HepG2 (cell line): ENCODE results near the gene ADSS1. TPM values are rescaled to one million over a fixed set of nuclear protein-coding genes. Genes with fewer than 3 reads are reported as not detected.
A peak's percentile ranks its signal among the peaks of the same experiment; 100 is the strongest.

Source experiments
- EED ChIP-seq: sonication (generic); formaldehyde crosslinking; IDR thresholded peaks from 2 replicates; pipeline ENCODE4 v1.5.0; 2020; ENCODE audit warnings: mild to moderate bottlenecking, missing genetic modification reagents
- FOXO1 ChIP-seq: sonication (generic); formaldehyde crosslinking; IDR thresholded peaks from 2 replicates; pipeline ENCODE4 v1.4.0; 2020; ENCODE audit warnings: missing genetic modification reagents
- HINFP ChIP-seq: sonication (generic); formaldehyde crosslinking; IDR thresholded peaks from 2 replicates; pipeline ENCODE4 v1.4.0; 2020; ENCODE audit warnings: low read depth, mild to moderate bottlenecking, missing genetic modification reagents
- HMGXB4 ChIP-seq, 2 experiments: sonication (generic) in 1 of 2; formaldehyde crosslinking in 1 of 2; IDR thresholded peaks; 2 replicates each; pipeline versions ENCODE4 v1.4.0 to v1.6.1; 2018 to 2020; ENCODE audit warnings: missing genetic modification reagents in 2 of 2, borderline replicate concordance in 1 of 2, low read depth in 1 of 2, mild to moderate bottlenecking in 1 of 2, missing biosample characterization in 1 of 2
- MAFF ChIP-seq: IDR thresholded peaks from 2 replicates; pipeline ENCODE4 v1.6.1; 2011; ENCODE audit warnings: low read depth, low read length, improper control_type of control experiment
- NRL ChIP-seq: sonication (generic); formaldehyde crosslinking; IDR thresholded peaks from 2 replicates; pipeline ENCODE4 v1.5.0; 2020; ENCODE audit warnings: missing genetic modification reagents, mild to moderate bottlenecking, moderate library complexity, borderline replicate concordance
- SETDB1 ChIP-seq: sonication (generic); formaldehyde crosslinking; IDR thresholded peaks from 2 replicates; pipeline ENCODE4 v1.5.1; 2020; ENCODE audit warnings: missing genetic modification reagents, mild to moderate bottlenecking, borderline replicate concordance
- STAG1 ChIP-seq: sonication (generic); formaldehyde crosslinking; IDR thresholded peaks from 2 replicates; pipeline ENCODE4 v1.4.0; 2020; ENCODE audit warnings: missing genetic modification reagents
- TCF7L2 ChIP-seq: IDR thresholded peaks from 2 replicates; pipeline ENCODE4 v1.6.1; 2011; ENCODE audit warnings: mild to moderate bottlenecking, low read depth, low read length, moderate library complexity
- TIGD3 ChIP-seq: sonication (generic); formaldehyde crosslinking; IDR thresholded peaks from 2 replicates; pipeline ENCODE4 v1.5.1; 2020; ENCODE audit warnings: mild to moderate bottlenecking, missing genetic modification reagents, borderline replicate concordance
- ZBTB33 ChIP-seq: sonication (generic); formaldehyde crosslinking; IDR thresholded peaks from 2 replicates; pipeline ENCODE4 v1.4.0; 2020; ENCODE audit warnings: missing genetic modification reagents
- ZFP1 ChIP-seq: IDR thresholded peaks from 2 replicates; pipeline ENCODE4 v1.6.1; 2016
- ZFX ChIP-seq: sonication (generic); formaldehyde crosslinking; IDR thresholded peaks from 2 replicates; pipeline ENCODE4 v1.4.0; 2020; ENCODE audit warnings: mild to moderate bottlenecking, low read depth, missing genetic modification reagents, moderate library complexity
- ZKSCAN5 ChIP-seq: sonication (generic); formaldehyde crosslinking; IDR thresholded peaks from 2 replicates; pipeline ENCODE4 v1.5.1; 2020; ENCODE audit warnings: mild to moderate bottlenecking, missing genetic modification reagents
- ZNF343 ChIP-seq: sonication (generic); formaldehyde crosslinking; IDR thresholded peaks from 2 replicates; pipeline ENCODE4 v1.4.0; 2020; ENCODE audit warnings: mild to moderate bottlenecking, missing genetic modification reagents
- ZNF383 ChIP-seq: sonication (generic); formaldehyde crosslinking; IDR thresholded peaks from 2 replicates; pipeline ENCODE4 v1.4.0; 2020; ENCODE audit warnings: missing genetic modification reagents, mild to moderate bottlenecking, borderline replicate concordance
- ZNF558 ChIP-seq: sonication (generic); formaldehyde crosslinking; IDR thresholded peaks from 2 replicates; pipeline ENCODE4 v1.9.0; 2022; ENCODE audit warnings: mild to moderate bottlenecking, missing genetic modification reagents, borderline replicate concordance
- ZNF691 ChIP-seq: sonication (generic); formaldehyde crosslinking; IDR thresholded peaks from 2 replicates; pipeline ENCODE4 v1.4.0; 2020; ENCODE audit warnings: missing genetic modification reagents, low read depth, mild to moderate bottlenecking, borderline replicate concordance
- polyA plus RNA-seq, 8 experiments: library from polyadenylated mRNA; depleted of rRNA in 3 of 8; stranded (reverse) in 7 of 8; unstranded in 1 of 8; fragments of >200 nt; fragmentation: Illumina TruSeq in 4 of 8; extraction: Trizol in 4 of 8; gene quantifications; 2 replicates each; pipeline versions ENCODE4 v1.2.1 to v1.2.3, GENCODE V29; 2011 to 2016; ENCODE audit warnings: low read depth in 4 of 8, missing spikeins in 1 of 8, mixed read lengths in 1 of 8; ENCODE audit not compliant: insufficient read depth in 1 of 8
- total RNA-seq, 5 experiments: library from RNA; depleted of rRNA; stranded (reverse); fragments of >200 nt; fragmentation: Illumina TruSeq; extraction: Trizol; gene quantifications; 2 replicates each; pipeline ENCODE4 v1.2.3, GENCODE V29; 2016; ENCODE audit warnings: low read depth in 1 of 5
- TF ChIP-seq, protein P1 (sequence below): sonication (generic); formaldehyde crosslinking; IDR thresholded peaks from 2 replicates; pipeline ENCODE4 v1.8.1; 2022; ENCODE audit warnings: mild to moderate bottlenecking, missing genetic modification reagents

Gene ADSS1
- total and polyA plus RNA-seq, 2 of the 13 experiments (the other 11 are each of a cell fraction or from before 2014, with no cell fraction given): 1.0 to 36.7 TPM

GRCh38 chr14:104708606-104709268 is 15.3 kb upstream of the ADSS1 start (continued):
- TF ChIP-seq HMGXB4 (CRISPR knock-in tag; IDR thresholded peaks at IDR 0.05; ENCODE audit: borderline replicate concordance in 1 of 2, low read depth in 1 of 2) (0 out of 4 replicates have a peak, but pooled peaks of 1 of the 2 experiments have one; percentile 32), HINFP (CRISPR knock-in tag) (no peak), MAFF (no peak), TIGD3 (no peak), SETDB1 (CRISPR knock-in tag) (no peak), ZBTB33 (CRISPR knock-in tag) (peak; percentile 54; the same call in 1 of the 2 replicates), NRL (CRISPR knock-in tag) (no peak), ZFP1 (CRISPR knock-in tag) (no peak), STAG1 (CRISPR knock-in tag) (peak; percentile 86), ZFX (CRISPR knock-in tag) (peak; percentile 38; the same call in 1 of the 2 replicates), ZNF343 (CRISPR knock-in tag) (0 out of 2 replicates have a peak, but pooled peaks have one; percentile 40), ZNF691 (CRISPR knock-in tag) (0 out of 2 replicates have a peak, but pooled peaks have one; percentile 35), ZNF383 (no peak), ZKSCAN5 (CRISPR knock-in tag) (no peak), FOXO1 (CRISPR knock-in tag) (no peak), ZNF558 (CRISPR knock-in tag) (no peak), TCF7L2 (no peak), EED (CRISPR knock-in tag) (no peak)
- TF ChIP-seq, protein P1, sequence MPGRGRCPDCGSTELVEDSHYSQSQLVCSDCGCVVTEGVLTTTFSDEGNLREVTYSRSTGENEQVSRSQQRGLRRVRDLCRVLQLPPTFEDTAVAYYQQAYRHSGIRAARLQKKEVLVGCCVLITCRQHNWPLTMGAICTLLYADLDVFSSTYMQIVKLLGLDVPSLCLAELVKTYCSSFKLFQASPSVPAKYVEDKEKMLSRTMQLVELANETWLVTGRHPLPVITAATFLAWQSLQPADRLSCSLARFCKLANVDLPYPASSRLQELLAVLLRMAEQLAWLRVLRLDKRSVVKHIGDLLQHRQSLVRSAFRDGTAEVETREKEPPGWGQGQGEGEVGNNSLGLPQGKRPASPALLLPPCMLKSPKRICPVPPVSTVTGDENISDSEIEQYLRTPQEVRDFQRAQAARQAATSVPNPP: no peak
